ENCODE measurements around the gene SCAMP4.

SCAMP4 gene

GRCh38 chr19:1901940-1902404 lies 3.2 kb upstream of the SCAMP4 start:
- H3K4me1 ChIP-seq (ENCODE audit: control insufficient read depth in 1 of 2, insufficient read depth in 1 of 2, low read depth in 1 of 2, low read length in 1 of 2), result peaks cover 38 to 49% of the 10 kb centered on the region in 2 experiments
- H3K27ac ChIP-seq, result peak overlapping the region; percentile 92
- TF ChIP-seq CTCF (IDR thresholded peaks at IDR 0.05), result peak; percentile 11
- no peaks in the 10 kb centered on the region for H3K36me3 ChIP-seq
- H3K27me3 ChIP-seq, result no peaks in the 10 kb centered on the region
- H3K4me3 ChIP-seq (ENCODE audit: low read depth in 1 of 2, low read length in 1 of 2), result peak overlapping the region; percentile 4 to 25
- H3K9me3 ChIP-seq, result no peaks in the 10 kb centered on the region

GRCh38 chr19:1902923-1903322 lies 2.3 kb upstream of the SCAMP4 start:
- Histone ChIP-seq H3K4me3 (ENCODE audit: low read depth in 1 of 2, low read length in 1 of 2) (no peak overlapping the region), H3K27me3 (no peaks in the 10 kb centered on the region), H3K36me3 (no peaks in the 10 kb centered on the region), H3K27ac (no peak overlapping the region), H3K4me1 (ENCODE audit: control insufficient read depth in 1 of 2, insufficient read depth in 1 of 2, low read depth in 1 of 2, low read length in 1 of 2) (peaks cover 29 to 39% of the 10 kb centered on the region in 2 experiments), H3K9me3 (no peaks in the 10 kb centered on the region)
- no peak for TF ChIP-seq CTCF (IDR thresholded peaks at IDR 0.05)

DNA sequence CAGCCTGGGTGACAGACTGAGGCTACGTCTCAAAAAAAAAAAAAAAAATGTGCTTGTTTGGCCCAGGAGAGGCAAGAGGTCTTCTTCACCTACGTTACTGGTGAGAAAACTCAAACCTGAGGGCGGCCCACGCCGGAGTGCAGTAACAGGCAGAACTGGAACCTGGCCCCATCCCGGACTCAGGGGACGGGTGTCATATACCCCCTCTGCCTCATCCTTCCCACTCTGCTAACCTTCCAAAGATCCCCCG lies 414 bp upstream of the SCAMP4 start:
- peaks cover 4% of the 10 kb centered on the region for H3K27me3 ChIP-seq
- peak overlapping the region; percentile 85 for H3K27ac ChIP-seq
- TF ChIP-seq CTCF (IDR thresholded peaks at IDR 0.05), result no peak
- peaks cover 29 to 37% of the 10 kb centered on the region in 2 experiments for H3K4me1 ChIP-seq (ENCODE audit: control insufficient read depth in 1 of 2, insufficient read depth in 1 of 2, low read depth in 1 of 2, low read length in 1 of 2)
- H3K4me3 ChIP-seq (ENCODE audit: low read depth in 1 of 2, low read length in 1 of 2), result peak overlapping the region; percentile 67 to 68
- no peaks in the 10 kb centered on the region for H3K36me3 ChIP-seq
- H3K9me3 ChIP-seq, result no peaks in the 10 kb centered on the region

- H3K9me3 ChIP-seq, result no peaks in the 10 kb centered on the region
- peak overlapping the region; percentile 67 to 68 for H3K4me3 ChIP-seq (ENCODE audit: low read depth in 1 of 2, low read length in 1 of 2)
- no peaks in the 10 kb centered on the region for H3K36me3 ChIP-seq
- no peak for TF ChIP-seq CTCF (IDR thresholded peaks at IDR 0.05)
- peaks cover 8% of the 10 kb centered on the region for H3K27me3 ChIP-seq
- peak overlapping the region; percentile 85 for H3K27ac ChIP-seq
- peaks cover 27 to 33% of the 10 kb centered on the region in 2 experiments for H3K4me1 ChIP-seq (ENCODE audit: control insufficient read depth in 1 of 2, insufficient read depth in 1 of 2, low read depth in 1 of 2, low read length in 1 of 2)
Measured at GRCh38 chr19:1905863-1906375, 720 bp downstream of the SCAMP4 start.

DNA sequence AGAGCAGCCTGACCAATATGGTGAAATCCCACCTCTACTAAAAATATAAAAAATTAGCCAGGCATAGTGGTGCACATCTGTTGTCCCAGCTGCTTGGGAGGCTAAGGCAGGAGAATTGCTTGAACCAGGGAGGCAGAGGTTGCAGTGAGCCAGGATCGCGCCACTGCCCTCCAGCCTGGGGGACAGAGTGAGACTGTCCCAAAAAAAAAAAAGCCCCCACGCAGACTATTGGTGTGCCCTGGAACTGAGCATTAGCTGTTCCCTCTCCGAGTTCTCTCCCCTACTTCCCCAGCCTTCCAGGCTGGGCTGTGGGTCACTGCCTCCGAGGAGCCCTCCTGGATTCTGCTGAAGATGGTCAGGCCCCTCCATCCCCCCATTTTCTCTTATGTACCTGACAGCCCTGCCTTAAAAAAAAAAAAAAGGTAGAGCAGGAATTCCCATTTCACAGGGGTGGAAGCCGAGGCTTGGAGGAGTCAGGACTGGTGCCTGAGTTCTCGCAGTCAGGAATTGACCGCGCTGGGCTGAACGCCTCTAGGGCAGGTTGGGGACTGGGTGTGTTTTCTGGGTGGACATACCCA lies 1.9 kb downstream of the SCAMP4 start:
- no peaks in the 10 kb centered on the region for H3K36me3 ChIP-seq
- no peak overlapping the region for H3K27ac ChIP-seq
- H3K4me3 ChIP-seq (ENCODE audit: low read depth in 1 of 2, low read length in 1 of 2), result no peak overlapping the region
- no peaks in the 10 kb centered on the region for H3K9me3 ChIP-seq
- no peak for TF ChIP-seq CTCF (IDR thresholded peaks at IDR 0.05)
- peaks cover 8% of the 10 kb centered on the region for H3K27me3 ChIP-seq
- H3K4me1 ChIP-seq (ENCODE audit: control insufficient read depth in 1 of 2, insufficient read depth in 1 of 2, low read depth in 1 of 2, low read length in 1 of 2), result peaks cover 16 to 22% of the 10 kb centered on the region in 2 experiments

Measured in neutrophil (primary cell).